ENCODE data around the gene SLC35F4. TPM values are rescaled to one million over a fixed set of nuclear protein-coding genes. Genes with fewer than 3 reads are reported as not detected.

SLC35F4 gene
- total RNA-seq, 1 donor from 2014 or later, result not detected

- no peak for DNase-seq (ENCODE audit: extremely low spot score, unreplicated experiment)
- TF ChIP-seq CTCF (IDR thresholded peaks at IDR 0.05), result no peak
- no peaks in the 10 kb centered on the region for H3K36me3 Mint-ChIP-seq (ENCODE audit: unreplicated experiment)
- H3K27me3 Mint-ChIP-seq (ENCODE audit: unreplicated experiment), result no peaks in the 10 kb centered on the region
- H3K4me1 Mint-ChIP-seq (ENCODE audit: unreplicated experiment), result no peaks in the 10 kb centered on the region
- no peak overlapping the region for H3K27ac Mint-ChIP-seq (ENCODE audit: unreplicated experiment)
- no peak overlapping the region for H3K4me3 Mint-ChIP-seq (ENCODE audit: unreplicated experiment)
- H3K9me3 Mint-ChIP-seq (ENCODE audit: unreplicated experiment), result peaks cover 31% of the 10 kb centered on the region
Measured at GRCh38 chr14:57526942-57527341, 338.9 kb downstream of the SLC35F4 start.

- H3K27me3 Mint-ChIP-seq (ENCODE audit: unreplicated experiment), result no peaks in the 10 kb centered on the region
- no peak overlapping the region for H3K4me3 Mint-ChIP-seq (ENCODE audit: unreplicated experiment)
- peaks cover 31% of the 10 kb centered on the region for H3K9me3 Mint-ChIP-seq (ENCODE audit: unreplicated experiment)
- no peak overlapping the region for H3K27ac Mint-ChIP-seq (ENCODE audit: unreplicated experiment)
- no peak for DNase-seq (ENCODE audit: extremely low spot score, unreplicated experiment)
- H3K36me3 Mint-ChIP-seq (ENCODE audit: unreplicated experiment), result no peaks in the 10 kb centered on the region
- no peaks in the 10 kb centered on the region for H3K4me1 Mint-ChIP-seq (ENCODE audit: unreplicated experiment)
- no peak for TF ChIP-seq CTCF (IDR thresholded peaks at IDR 0.05)
Measured at GRCh38 chr14:57519043-57519442, 346.8 kb downstream of the SLC35F4 start.

Data from osteocyte (in vitro differentiated cells).